Osteoblast (primary cell): ENCODE data around the gene SMYD1. TPM values are rescaled to one million over a fixed set of nuclear protein-coding genes. Genes with fewer than 3 reads are reported as not detected.

Experiments used
- DNase-seq: peaks from one replicate; pipeline ENCODE4 v3.0.0; 2011; ENCODE audit warnings: low spot score, mixed read lengths; ENCODE audit not compliant: insufficient read length; ENCODE audit errors: missing footprints
- H2AFZ ChIP-seq: 2 replicates; pipeline ENCODE4 v1.6.0; 2011; ENCODE audit warnings: mild to moderate bottlenecking, low read length
- H3K27ac ChIP-seq: 2 replicates; pipeline ENCODE4 v1.5.1; 2011; ENCODE audit warnings: mild to moderate bottlenecking, low read depth, low read length, moderate library complexity
- H3K27me3 ChIP-seq: 2 replicates; pipeline ENCODE4 v1.6.0; 2012; ENCODE audit warnings: mild to moderate bottlenecking, control low read depth, inconsistent platforms, low read length, moderate library complexity; ENCODE audit not compliant: insufficient read depth
- H3K36me3 ChIP-seq: 2 replicates; pipeline ENCODE4 v1.5.1; 2011; ENCODE audit warnings: mild to moderate bottlenecking, low read length, control low read depth, moderate library complexity; ENCODE audit not compliant: insufficient read depth
- H3K4me1 ChIP-seq: 2 replicates; pipeline ENCODE4 v1.5.1; 2011; ENCODE audit warnings: mild to moderate bottlenecking, low read length, control low read depth, moderate library complexity; ENCODE audit not compliant: insufficient read depth
- H3K4me2 ChIP-seq: 2 replicates; pipeline ENCODE4 v1.6.0; 2011; ENCODE audit warnings: mild to moderate bottlenecking, low read length; ENCODE audit not compliant: insufficient read depth
- H3K4me3 ChIP-seq: fragments of 200-600 bp; sonication (generic); 3 replicates; pipeline ENCODE4 v1.5.1; 2012; ENCODE audit warnings: mild to moderate bottlenecking, low read length, inconsistent platforms; ENCODE audit not compliant: insufficient read depth
- H3K79me2 ChIP-seq: 2 replicates; pipeline ENCODE4 v1.6.0; 2012; ENCODE audit warnings: mild to moderate bottlenecking, low read length, control low read depth, inconsistent platforms; ENCODE audit not compliant: insufficient read depth
- H3K9me3 ChIP-seq: 2 replicates; pipeline ENCODE4 v1.5.1; 2011; ENCODE audit warnings: low read depth, low read length, control low read depth
- H4K20me1 ChIP-seq: 2 replicates; pipeline ENCODE4 v1.6.0; 2012; ENCODE audit warnings: mild to moderate bottlenecking, low read length, control low read depth; ENCODE audit not compliant: insufficient read depth
- CTCF ChIP-seq: IDR thresholded peaks from 2 replicates; pipeline ENCODE4 v1.5.1; 2011; ENCODE audit warnings: mild to moderate bottlenecking, low read depth, low read length, moderate library complexity; ENCODE audit errors: extremely low read depth
- total RNA-seq: library from RNA; depleted of rRNA; stranded (reverse); fragments of >200 nt; gene quantifications from 2 replicates; pipeline ENCODE4 v1.2.3, GENCODE V29; 2012

SMYD1 gene
- total RNA-seq, 1 donor = not detected

- no peak overlapping the region for H3K4me2 ChIP-seq
- H3K4me1 ChIP-seq = no peaks in the 10 kb centered on the region
- no peaks in the 10 kb centered on the region for H3K9me3 ChIP-seq
Observed at GRCh38 chr2:88114889-88115288, 47.3 kb downstream of the SMYD1 start.

GRCh38 chr2:88115825-88116518 lies 48.3 kb downstream of the SMYD1 start:
- H3K9me3 ChIP-seq = no peaks in the 10 kb centered on the region
- H3K4me2 ChIP-seq = no peak overlapping the region
- no peak for TF ChIP-seq CTCF
- H3K79me2 ChIP-seq = no peaks in the 10 kb centered on the region
- no peak overlapping the region for H3K27ac ChIP-seq
- no peak for DNase-seq
- H4K20me1 ChIP-seq = no peaks in the 10 kb centered on the region
- H3K4me1 ChIP-seq = no peaks in the 10 kb centered on the region
- no peak overlapping the region for H2AFZ ChIP-seq
- peaks cover 11% of the 10 kb centered on the region for H3K27me3 ChIP-seq
- no peaks in the 10 kb centered on the region for H3K36me3 ChIP-seq
- H3K4me3 ChIP-seq = no peak overlapping the region

More at GRCh38 chr2:88114889-88115288, 47.3 kb downstream of the SMYD1 start:
- H4K20me1 ChIP-seq = no peaks in the 10 kb centered on the region
- no peak overlapping the region for H3K27ac ChIP-seq
- H3K27me3 ChIP-seq = peaks cover 11% of the 10 kb centered on the region
- no peak overlapping the region for H2AFZ ChIP-seq
- no peak for TF ChIP-seq CTCF
- no peaks in the 10 kb centered on the region for H3K79me2 ChIP-seq
- no peak for DNase-seq
- no peaks in the 10 kb centered on the region for H3K36me3 ChIP-seq
- no peak overlapping the region for H3K4me3 ChIP-seq

- H3K27me3 ChIP-seq = peaks cover 11% of the 10 kb centered on the region
- H3K4me3 ChIP-seq = no peak overlapping the region
- no peak for DNase-seq
- no peak overlapping the region for H3K4me2 ChIP-seq
- H3K27ac ChIP-seq = no peak overlapping the region
- TF ChIP-seq CTCF = no peak
- no peaks in the 10 kb centered on the region for H3K4me1 ChIP-seq
- H3K79me2 ChIP-seq = no peaks in the 10 kb centered on the region
- H2AFZ ChIP-seq = no peak overlapping the region
- no peaks in the 10 kb centered on the region for H3K36me3 ChIP-seq
- H4K20me1 ChIP-seq = no peaks in the 10 kb centered on the region
- H3K9me3 ChIP-seq = no peaks in the 10 kb centered on the region
Observed at GRCh38 chr2:88116669-88117432, 49.2 kb downstream of the SMYD1 start.

- no peaks in the 10 kb centered on the region for H3K79me2 ChIP-seq
- H3K27ac ChIP-seq = no peak overlapping the region
- peaks cover 11% of the 10 kb centered on the region for H3K27me3 ChIP-seq
- no peaks in the 10 kb centered on the region for H3K4me1 ChIP-seq
- no peak for DNase-seq
- H4K20me1 ChIP-seq = no peaks in the 10 kb centered on the region
- no peaks in the 10 kb centered on the region for H3K9me3 ChIP-seq
- H3K4me3 ChIP-seq = no peak overlapping the region
- no peaks in the 10 kb centered on the region for H3K36me3 ChIP-seq
- no peak overlapping the region for H2AFZ ChIP-seq
- no peak for TF ChIP-seq CTCF
- no peak overlapping the region for H3K4me2 ChIP-seq
Observed at GRCh38 chr2:88117973-88118372, 50.3 kb downstream of the SMYD1 start.
